Pancreas (tissue), 10 donors: ENCODE results near the gene NGF. TPM values are rescaled to one million over a fixed set of nuclear protein-coding genes. Genes with fewer than 3 reads are reported as not detected.

Source experiments
- ATAC-seq, 4 donors: fragments of 200-7000 bp; cut with Tn5 transposase; one replicate each; pipeline versions ENCODE4 v1.8.0 to v1.9.1; 2020; ENCODE audit warnings: mild to moderate bottlenecking in 4 of 4, moderate library complexity in 4 of 4
- DNase-seq, 6 donors: peaks; one replicate each; pipeline ENCODE4 v3.0.0-alpha.2; 2020
- FAIRE-seq: peaks from 2 replicates; lab custom pipeline; 2012; peaks lifted over from hg19 to GRCh38; lab: Jason Lieb, UNC
- H3K27ac ChIP-seq, 4 donors: fragments of 200-600 bp; sonication (generic); 1 replicate in 3 of 4; 2 replicates in 1 of 4; pipeline versions ENCODE4 v1.5.0 to v1.8.0; 2020
- H3K27me3 ChIP-seq, 4 donors: fragments of 200-600 bp; one replicate each; pipeline ENCODE4 v1.8.0; 2021
- H3K36me3 ChIP-seq, 3 donors: fragments of 200-600 bp; sonication (generic) in 1 of 3; one replicate each; pipeline versions ENCODE4 v1.5.0 to v1.8.0; 2020 to 2021
- H3K4me1 ChIP-seq, 3 donors: fragments of 200-600 bp; one replicate each; pipeline ENCODE4 v1.8.0; 2021
- H3K4me3 ChIP-seq, 4 donors: fragments of 200-600 bp; sonication (generic) in 2 of 4; one replicate each; pipeline versions ENCODE4 v1.5.0 to v1.8.0; 2020 to 2021
- H3K9me3 ChIP-seq, 4 donors: fragments of 200-600 bp; one replicate each; pipeline ENCODE4 v1.8.0; 2021
- WGBS, 2 donors: extraction: QIAGEN DNeasy Blood & Tissue Kit; methylation state at CpG; one replicate each; pipeline ENCODE4 v1.1.7; 2013; 5-methylcytosine and 5-hydroxymethylcytosine counted together
- intact Hi-C, 3 donors: fragments of 100-400 bp; cut with DNase I; formaldehyde crosslinking; loops; one replicate each; pipeline versions ENCODE4 v1.11.1 to v1.14.2; 2022
- polyA plus RNA-seq, 2 donors: library from polyadenylated mRNA; stranded (reverse); fragments of 200-250 nt; gene quantifications; one replicate each; pipeline ENCODE4 v1.2.3, GENCODE V29; 2013
- total RNA-seq, 6 donors: library from RNA; stranded (reverse); fragmentation: NEBNext Ultra II Directional in 4 of 6; extraction: Animal tissue kit (Norgen Biotek cat#: 25700) in 4 of 6; gene quantifications; one replicate each; pipeline versions ENCODE4 v1.2.1 to v1.2.4, GENCODE V29; 2021 to 2023
- TF ChIP-seq, protein P1 (sequence below), 4 donors: fragments of 200-600 bp; sonication (generic) in 3 of 4; IDR thresholded peaks; one replicate each; pipeline versions ENCODE4 v1.5.0 to v1.8.0; 2021; ENCODE audit warnings: antibody characterized with exemption in 4 of 4
- donor health status: healthy with polysubstance abuse.
- donor health status: DM: no; HTN: no; CAD: no; lungs with moderate emphysema.
- donor health status: DM: no; HTN: no; CAD: no.
- donor health status: control.
- donor health status: control.
- donor health status: Bipolar disorder and iron deficiency.
- donor health status: DM: yes; HTN: yes; CAD: no.
- donor health status: DM: no; HTN: no; CAD: no.
- donor health status: DM: no; HTN: no; CAD: no.
- donor health status: DM: yes; HTN: yes; CAD: no.

The NGF gene
- total and polyA plus RNA-seq, 8 donors: 0.25 to 1.1 (median 0.54) TPM; not detected in 2

DNA sequence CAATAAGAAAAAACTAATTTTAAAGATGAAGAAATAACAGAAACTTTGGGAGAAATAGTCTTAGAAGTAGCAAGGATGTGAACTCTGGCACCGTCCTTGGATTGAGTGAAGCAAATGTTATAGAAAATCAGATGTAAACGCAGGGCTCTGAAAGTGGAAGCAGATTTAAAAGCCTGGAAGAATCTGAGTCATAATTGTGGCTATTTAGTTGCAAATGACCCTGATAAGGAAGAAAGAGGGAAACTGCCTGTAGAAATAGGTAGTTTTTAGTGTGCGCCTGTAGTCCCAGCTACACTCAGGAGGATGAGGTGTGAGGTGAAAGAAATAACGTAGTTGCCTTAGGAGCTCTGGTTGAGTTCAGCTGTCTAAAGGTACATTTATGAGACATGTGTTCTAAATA, 101.0 kb downstream of the NGF start:
- 90 to 93% methylated on average over 4 of the region's 4 CpGs for WGBS, 2 donors
- TF ChIP-seq, protein P1, sequence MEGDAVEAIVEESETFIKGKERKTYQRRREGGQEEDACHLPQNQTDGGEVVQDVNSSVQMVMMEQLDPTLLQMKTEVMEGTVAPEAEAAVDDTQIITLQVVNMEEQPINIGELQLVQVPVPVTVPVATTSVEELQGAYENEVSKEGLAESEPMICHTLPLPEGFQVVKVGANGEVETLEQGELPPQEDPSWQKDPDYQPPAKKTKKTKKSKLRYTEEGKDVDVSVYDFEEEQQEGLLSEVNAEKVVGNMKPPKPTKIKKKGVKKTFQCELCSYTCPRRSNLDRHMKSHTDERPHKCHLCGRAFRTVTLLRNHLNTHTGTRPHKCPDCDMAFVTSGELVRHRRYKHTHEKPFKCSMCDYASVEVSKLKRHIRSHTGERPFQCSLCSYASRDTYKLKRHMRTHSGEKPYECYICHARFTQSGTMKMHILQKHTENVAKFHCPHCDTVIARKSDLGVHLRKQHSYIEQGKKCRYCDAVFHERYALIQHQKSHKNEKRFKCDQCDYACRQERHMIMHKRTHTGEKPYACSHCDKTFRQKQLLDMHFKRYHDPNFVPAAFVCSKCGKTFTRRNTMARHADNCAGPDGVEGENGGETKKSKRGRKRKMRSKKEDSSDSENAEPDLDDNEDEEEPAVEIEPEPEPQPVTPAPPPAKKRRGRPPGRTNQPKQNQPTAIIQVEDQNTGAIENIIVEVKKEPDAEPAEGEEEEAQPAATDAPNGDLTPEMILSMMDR (IDR thresholded peaks at IDR 0.05): no peak
- Histone ChIP-seq H3K27me3 (no peaks in the 10 kb centered on the region), H3K36me3 (no peaks in the 10 kb centered on the region), H3K4me3 (no peak overlapping the region), H3K4me1 (peaks cover 0 to 12% (median 0%) of the 10 kb centered on the region in 3 donors), H3K27ac (no peak overlapping the region), H3K9me3 (no peaks in the 10 kb centered on the region)
- no peak for ATAC-seq
- FAIRE-seq: no peak
- intact Hi-C loops: no loop called here
- DNase-seq: no peak

Other genes starting within 250 kb of the NGF start
- gene TSPAN2, start 248.7 kb downstream of the NGF start, total RNA-seq: 1 to 10 TPM; 1.6 to 7.2 (median 2.6) TPM
- 10 to 100 TPM in 1 of 2 donors, 1 to 10 TPM in 1; 1.7 to 10.2 TPM for gene TSPAN2, start 248.7 kb downstream of the NGF start, polyA plus RNA-seq